OCI-M2 (cell line): Measurements from ENCODE around the gene COL13A1.

ENCODE experiments used
- DNase-seq: peaks from one replicate; lab custom pipeline; 2025; ENCODE audit not compliant: unreplicated experiment; lab: John Stamatoyannopoulos, UW

Gene COL13A1

DNA sequence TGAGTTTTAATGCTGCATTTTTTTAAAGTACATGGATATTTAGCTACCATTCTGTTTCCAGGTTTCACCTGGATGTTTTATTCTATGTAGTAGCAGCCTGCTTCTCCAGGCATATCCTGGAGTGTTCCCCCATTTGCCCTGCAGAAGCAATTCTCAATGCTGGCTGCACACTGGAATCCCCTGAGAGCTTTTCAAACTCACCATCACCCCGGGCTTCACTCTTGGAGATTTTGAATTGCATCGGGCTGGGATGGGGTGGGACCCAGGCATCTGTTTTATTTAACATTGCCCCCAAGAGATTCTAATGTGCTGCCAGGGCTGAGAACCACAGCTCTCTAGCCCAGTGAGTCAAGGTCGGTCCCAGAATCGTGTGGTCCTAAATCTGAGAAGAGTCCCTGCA, 137.8 kb downstream of the COL13A1 start:
- no peak for DNase-seq

- no peak for DNase-seq
Observed at GRCh38 chr10:69941730-69942129, 140.0 kb downstream of the COL13A1 start.

GRCh38 chr10:69943292-69943820, 141.7 kb downstream of the COL13A1 start:
- DNase-seq, result no peak

DNA sequence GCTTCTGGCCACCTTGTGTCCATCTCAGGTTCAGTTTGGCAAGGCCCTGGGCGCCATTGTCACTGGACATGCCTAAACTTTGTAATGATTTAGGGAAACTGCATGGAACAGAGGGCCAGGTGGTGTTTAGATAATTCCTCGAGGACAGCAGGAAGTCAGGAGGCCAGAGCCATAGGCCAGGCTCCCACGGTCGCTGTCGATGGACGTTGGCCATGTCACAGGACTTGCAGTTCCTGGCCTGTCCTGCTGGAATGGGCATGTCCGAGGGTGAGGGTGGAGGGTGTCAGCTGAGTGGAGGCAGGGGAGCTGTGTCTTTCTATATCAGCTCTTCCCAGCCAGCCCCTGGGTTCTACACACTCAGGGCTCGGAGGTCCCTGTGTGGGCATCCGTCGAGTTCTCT, 143.1 kb downstream of the COL13A1 start:
- no peak for DNase-seq

DNA sequence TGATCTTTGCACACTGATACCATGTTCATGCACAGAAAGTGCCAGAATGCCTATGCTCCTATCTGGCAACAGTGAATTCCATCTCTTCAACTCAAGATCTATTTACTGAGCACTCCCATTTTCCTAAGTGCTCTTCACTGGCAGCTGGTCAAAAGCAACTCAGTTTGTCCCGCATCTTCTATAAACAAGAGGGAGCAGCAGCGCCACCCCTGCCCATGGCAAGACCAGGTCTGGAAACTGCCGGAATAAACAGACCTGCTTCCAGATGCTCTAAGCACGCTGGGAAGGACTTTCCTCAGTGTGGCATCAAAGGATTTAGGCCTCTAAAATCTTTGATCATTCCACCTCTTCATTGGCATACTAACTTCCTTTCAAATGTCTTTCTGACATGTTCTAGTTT, 146.6 kb downstream of the COL13A1 start:
- no peak for DNase-seq

DNA sequence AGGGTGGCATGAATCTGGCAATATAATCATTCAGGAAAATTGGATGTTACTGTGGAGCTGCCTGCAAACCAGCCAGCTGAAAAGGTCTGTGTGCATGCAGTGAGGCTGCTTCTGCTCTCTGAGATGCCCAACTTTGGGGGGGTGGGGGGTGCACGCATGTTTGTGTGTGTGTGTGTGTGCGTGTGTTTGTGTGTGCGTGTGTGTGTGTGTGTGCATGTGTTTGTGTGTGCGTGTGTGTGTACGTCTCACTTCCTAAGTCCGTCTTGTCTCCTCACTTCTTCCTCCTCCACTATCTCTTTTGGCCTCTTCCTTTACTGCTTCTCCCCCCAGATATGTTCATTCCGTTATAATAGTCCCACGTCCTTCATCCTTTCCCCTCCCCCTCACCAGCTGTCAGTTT, 148.1 kb downstream of the COL13A1 start:
- DNase-seq, result no peak

GRCh38 chr10:69951658-69952057, 150.0 kb downstream of the COL13A1 start:
- no peak for DNase-seq

DNA sequence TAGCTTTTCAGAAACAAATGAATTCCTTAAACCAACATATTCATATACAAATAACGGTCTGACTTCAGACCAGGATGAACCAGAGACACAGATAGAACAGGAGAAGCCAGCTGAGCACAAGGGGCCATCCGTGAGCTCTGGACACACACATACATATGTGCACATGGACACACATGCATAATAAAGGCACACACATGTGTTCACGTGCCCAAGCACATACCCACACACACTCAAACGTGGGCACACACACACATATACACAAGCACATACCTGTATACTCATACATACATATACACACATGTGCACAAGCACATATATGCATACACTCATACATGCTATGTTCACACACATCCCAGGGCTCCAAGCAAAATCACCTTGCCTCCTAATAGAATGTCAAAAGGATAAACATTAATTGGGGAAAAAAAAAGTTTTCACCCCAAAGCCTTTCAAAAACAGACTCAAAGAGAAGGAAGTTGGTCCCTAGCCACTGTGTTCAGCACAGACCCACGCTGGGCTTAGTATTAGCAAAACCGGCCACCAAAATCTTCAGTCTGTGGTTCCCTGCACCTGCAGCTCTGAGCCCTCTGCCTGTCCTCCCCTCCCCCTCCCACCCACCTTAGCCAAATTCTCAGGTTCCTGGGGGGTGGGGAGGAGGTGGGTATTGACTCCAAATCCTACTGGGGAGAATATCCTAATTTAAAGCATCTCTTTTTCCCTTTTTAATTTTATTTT, 150.5 kb downstream of the COL13A1 start:
- DNase-seq, result no peak

DNA sequence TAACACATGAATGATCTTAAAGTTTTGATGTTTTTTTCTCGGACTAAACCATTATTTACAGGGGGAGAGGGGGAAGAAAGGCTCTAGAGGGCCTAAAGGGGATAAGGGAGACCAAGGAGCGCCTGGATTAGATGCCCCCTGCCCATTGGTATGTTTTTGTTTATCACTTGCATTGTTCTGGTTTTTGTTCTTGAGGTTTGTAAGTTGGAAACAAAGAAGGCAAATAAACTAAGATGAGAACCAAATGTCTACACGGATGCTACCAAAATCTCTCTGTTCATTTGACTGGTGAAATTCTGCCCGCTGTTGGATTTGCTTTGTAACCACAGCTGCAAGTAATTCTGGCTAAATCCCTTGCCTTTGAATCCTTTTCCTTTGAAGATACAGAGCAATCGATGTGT, 151.1 kb downstream of the COL13A1 start:
- DNase-seq, result no peak

- no peak for DNase-seq
Observed at GRCh38 chr10:69953851-69954250, 152.1 kb downstream of the COL13A1 start.

DNA sequence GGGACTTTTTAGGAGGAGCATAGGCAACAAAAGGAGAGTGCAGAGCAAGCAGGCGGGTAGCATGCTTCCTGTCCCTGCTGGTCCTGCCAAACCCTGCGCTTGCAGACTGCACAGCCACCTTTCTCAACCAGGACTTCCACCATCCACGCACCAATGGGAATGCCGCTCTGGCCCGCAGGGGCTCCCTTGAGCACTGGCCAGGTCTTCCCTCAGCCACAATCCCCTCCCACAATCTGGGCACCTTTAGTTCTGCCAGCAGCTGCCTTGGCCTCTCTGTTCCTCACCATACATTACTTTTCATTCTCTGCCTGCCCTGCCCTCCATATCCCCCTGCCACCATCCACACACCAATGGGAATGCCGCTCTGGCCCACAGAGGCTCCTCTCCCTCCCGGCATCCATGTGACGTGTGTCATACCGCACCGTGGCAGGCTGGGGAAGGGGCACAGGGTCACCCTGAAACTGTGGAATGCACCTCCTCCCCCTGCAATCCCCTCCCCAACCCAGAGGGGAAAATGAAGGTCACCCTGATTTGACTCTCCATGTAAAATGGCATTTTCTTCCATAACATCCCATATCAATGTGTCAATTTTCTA, 153.6 kb downstream of the COL13A1 start:
- DNase-seq, result no peak

- no peak for DNase-seq
Observed at GRCh38 chr10:69955897-69956740, 154.4 kb downstream of the COL13A1 start.

DNA sequence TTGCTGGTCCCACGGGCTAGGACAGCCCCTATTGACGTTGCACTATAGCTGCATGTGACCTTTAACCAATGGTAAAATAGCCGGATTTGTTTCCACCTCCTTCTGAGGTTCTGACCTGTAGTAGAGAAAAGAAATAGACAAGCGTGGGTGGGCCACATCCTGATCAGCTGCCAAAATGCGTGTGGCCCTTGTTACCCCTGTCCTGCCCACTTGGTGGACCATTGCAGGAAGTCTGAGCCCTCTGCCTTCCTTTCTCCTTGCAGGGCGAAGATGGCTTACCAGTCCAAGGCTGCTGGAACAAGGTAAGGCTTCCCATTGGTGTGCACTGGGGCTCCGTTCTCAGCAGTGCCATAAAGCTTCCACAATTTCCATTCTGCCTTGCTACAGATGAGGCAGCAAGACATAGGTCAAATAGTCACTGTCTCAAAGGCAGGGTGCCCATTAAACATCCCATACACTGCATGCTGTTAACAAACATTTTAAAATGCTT, 155.1 kb downstream of the COL13A1 start:
- DNase-seq, result no peak

- DNase-seq, result no peak
Observed at GRCh38 chr10:69957241-69957885, 155.7 kb downstream of the COL13A1 start.

- DNase-seq, result no peak
Observed at GRCh38 chr10:69957886-69958555, 156.3 kb downstream of the COL13A1 start.

DNA sequence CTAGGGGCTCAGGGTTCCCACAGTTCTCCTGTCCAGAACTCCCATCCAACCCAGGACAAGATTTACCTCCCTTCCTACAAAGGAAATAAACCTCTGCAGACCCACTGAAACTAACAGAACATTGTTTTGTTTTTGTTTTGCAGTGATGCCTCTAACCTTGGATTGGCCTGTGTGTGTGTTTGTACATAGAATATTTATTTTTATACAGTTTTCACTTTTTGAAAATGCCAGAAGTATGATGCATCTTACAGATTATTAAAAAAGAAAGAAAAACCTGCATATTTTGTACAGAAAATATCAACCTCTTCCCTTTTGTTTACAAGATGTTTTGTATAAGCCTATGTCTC, 156.8 kb downstream of the COL13A1 start:
- DNase-seq, result no peak

DNA sequence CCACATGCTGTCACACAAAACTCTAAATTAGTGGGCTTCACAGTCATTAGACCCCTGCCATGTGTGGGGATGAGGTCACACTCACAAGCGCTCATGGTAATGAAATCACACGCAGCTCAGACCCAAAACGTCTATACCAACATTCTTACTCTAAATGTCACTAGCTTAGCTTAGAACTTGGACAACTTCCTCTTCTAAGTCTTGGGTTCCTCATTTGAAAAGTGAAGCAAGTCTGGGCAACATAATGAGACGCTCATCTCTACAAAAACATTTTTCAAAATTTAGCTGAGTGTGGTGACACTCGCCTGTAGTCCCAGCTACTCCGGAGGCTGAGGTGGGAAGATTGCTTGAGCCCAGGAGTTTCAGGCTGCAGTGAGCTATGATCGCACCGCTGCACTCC, 158.2 kb downstream of the COL13A1 start:
- no peak for DNase-seq

GRCh38 chr10:69960606-69960987, 158.9 kb downstream of the COL13A1 start:
- no peak for DNase-seq

DNA sequence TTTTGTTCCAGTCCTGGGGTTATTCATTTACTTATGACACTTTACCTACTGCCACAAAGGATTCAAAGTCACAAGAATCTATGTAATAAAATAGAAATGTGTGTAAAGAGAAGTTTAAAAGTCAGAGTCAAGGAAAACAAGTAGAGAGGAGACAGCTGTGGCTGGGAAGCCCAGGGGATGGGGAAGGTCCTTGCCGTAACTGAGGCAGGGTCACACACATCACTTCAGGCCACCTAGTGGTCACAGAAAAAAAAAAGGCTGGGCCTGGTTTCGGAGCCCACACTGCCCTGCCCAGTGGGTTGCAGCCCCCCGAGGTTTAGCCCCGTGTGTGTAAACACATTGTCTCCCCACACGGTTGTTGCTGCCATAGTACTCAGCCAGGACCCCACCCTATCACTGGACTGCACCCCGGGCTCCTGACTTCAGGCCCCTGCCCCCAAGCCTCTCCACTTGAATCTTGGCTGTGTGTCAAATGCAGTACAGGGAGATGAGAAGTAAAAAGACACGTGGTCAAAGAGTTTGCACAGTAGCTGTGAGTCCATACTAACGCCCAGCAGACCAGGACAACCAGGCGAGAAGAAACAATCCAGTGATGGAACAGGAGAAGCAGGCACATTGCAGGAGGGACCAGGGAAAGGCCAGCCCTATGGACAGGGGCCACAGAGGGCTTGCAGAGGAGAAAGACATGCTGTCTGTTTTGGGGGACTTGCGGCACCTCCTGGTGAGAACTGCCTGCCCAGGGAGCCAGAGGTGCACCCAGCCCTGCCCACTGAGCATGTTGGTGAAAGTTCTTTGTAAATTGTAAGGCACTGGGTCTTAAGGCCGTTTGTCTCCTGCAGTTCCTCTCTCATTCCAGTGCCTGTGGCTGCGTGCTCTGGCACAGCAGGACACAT, 159.5 kb downstream of the COL13A1 start:
- DNase-seq, result no peak
